H1 (cell line): ENCODE measurements around the gene NRBF2.
"Not testable (repeated sequence)": the region's sequence is repeated elsewhere in the genome, so short reads cannot be mapped to it uniquely, and the experiment has no call there.

ENCODE experiments used
- CBX5 ChIP-seq: fragments of 300-800, 300-1000 bp; sonication (generic); IDR thresholded peaks from 2 replicates; pipeline ENCODE4 v1.7.1; 2016; ENCODE audit warnings: antibody characterized with exemption, low read length, low read depth
- CTCF ChIP-seq, 3 experiments: IDR thresholded peaks; 1 replicate in 2 of 3; 2 replicates in 1 of 3; pipeline versions ENCODE4 v1.5.1 to v1.6.1; 2011; ENCODE audit warnings: low read length in 3 of 3, mild to moderate bottlenecking in 3 of 3, inconsistent platforms in 2 of 3, low read depth in 1 of 3, moderate library complexity in 1 of 3; ENCODE audit not compliant: insufficient read depth in 1 of 3; ENCODE audit errors: control extremely low read depth in 1 of 3
- EZH2 ChIP-seq: fragments of 200-600 bp; sonication (generic); IDR thresholded peaks from 2 replicates; pipeline ENCODE4 v1.7.1; 2012; ENCODE audit warnings: low read depth, mild to moderate bottlenecking, moderate library complexity, low read length, inconsistent platforms; ENCODE audit not compliant: severe bottlenecking
- MAFK ChIP-seq: IDR thresholded peaks from 2 replicates; pipeline ENCODE4 v1.6.1; 2012; ENCODE audit warnings: low read depth, mild to moderate bottlenecking, improper control_type of control experiment, low read length
- POLR2AphosphoS5 ChIP-seq: IDR thresholded peaks from 2 replicates; pipeline ENCODE4 v1.6.1; 2011; ENCODE audit warnings: low read depth, low read length
- SP1 ChIP-seq: IDR thresholded peaks from 2 replicates; pipeline ENCODE4 v1.6.1; 2011; ENCODE audit warnings: low read depth, low read length
- USF2 ChIP-seq: IDR thresholded peaks from 2 replicates; pipeline ENCODE4 v1.6.1; 2011; ENCODE audit warnings: low read length, improper control_type of control experiment

GRCh38 chr10:63083406-63083805 is 49.7 kb upstream of the NRBF2 start:
- not testable (repeated sequence) for TF ChIP-seq POLR2AphosphoS5; EZH2; MAFK; SP1; CTCF (IDR thresholded peaks at IDR 0.05; ENCODE audit: control extremely low read depth in 1 of 3, insufficient read depth in 1 of 3, low read depth in 1 of 3, low read length in 3 of 3); USF2; CBX5
